T-helper 17 cell (primary cell): ENCODE results near the gene C1QTNF6. TPM values are rescaled to one million over a fixed set of nuclear protein-coding genes. Genes with fewer than 3 reads are reported as not detected.

Experiments
- ATAC-seq: fragments of 150-1000 bp; cut with Tn5 transposase; 2 replicates; pipeline ENCODE4 v1.10.0; 2021; ENCODE audit warnings: mild to moderate bottlenecking, moderate library complexity
- DNase-seq, 3 donors: peaks; one replicate each; pipeline versions ENCODE4 v3.0.0 to v3.0.0-alpha.2; 2020 to 2021
- H3K9me3 ChIP-seq: one replicate; pipeline ENCODE4 v1.7.0; 2013; ENCODE audit warnings: low read length, mild to moderate bottlenecking; ENCODE audit not compliant: control insufficient read depth, poor library complexity, severe bottlenecking
- H3K27ac Mint-ChIP-seq: one replicate; pipeline ENCODE4 v1.8.0; 2022; ENCODE audit warnings: mild to moderate bottlenecking, moderate library complexity, mixed read lengths
- H3K27me3 Mint-ChIP-seq: one replicate; pipeline ENCODE4 v1.8.0; 2022; ENCODE audit warnings: mixed read lengths
- H3K36me3 Mint-ChIP-seq: one replicate; pipeline ENCODE4 v1.8.0; 2022; ENCODE audit warnings: low read depth, mixed read lengths
- H3K4me1 Mint-ChIP-seq: one replicate; pipeline ENCODE4 v1.8.0; 2022; ENCODE audit warnings: mild to moderate bottlenecking, mixed read lengths
- H3K4me3 Mint-ChIP-seq: one replicate; pipeline ENCODE4 v1.8.0; 2022; ENCODE audit warnings: mild to moderate bottlenecking, moderate library complexity, mixed read lengths
- total RNA-seq, 4 donors: library from RNA in 2 of 4; stranded (reverse) in 2 of 4; gene quantifications; one replicate each; pipeline ENCODE4 v1.2.3 and lab custom pipeline; 2022 to 2026

The C1QTNF6 gene
- total RNA-seq, 2 donors from 2014 or later, result 11.2 to 11.8 TPM

DNA sequence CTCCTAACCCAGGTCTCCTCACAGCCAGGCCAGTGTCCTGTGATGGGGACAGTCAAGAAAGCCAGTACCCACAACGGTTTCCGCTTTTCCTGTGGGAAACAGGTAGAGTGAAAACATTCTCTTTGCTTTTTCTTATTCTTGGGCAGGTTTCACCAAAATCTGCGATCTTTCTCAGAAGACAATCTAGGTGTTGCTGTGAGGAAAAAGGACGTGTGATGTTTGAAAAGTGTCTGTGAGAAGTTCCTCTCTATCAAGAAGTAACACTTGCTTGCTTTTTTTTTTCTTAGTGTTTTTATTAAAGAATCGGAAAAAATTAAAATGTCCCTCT is 29.1 kb downstream of the C1QTNF6 start:
- ATAC-seq, result no peak
- peaks cover 31% of the 10 kb centered on the region for H3K4me1 Mint-ChIP-seq
- H3K9me3 ChIP-seq, result no peaks in the 10 kb centered on the region
- H3K4me3 Mint-ChIP-seq, result peak overlapping the region; percentile 41
- peak overlapping the region; percentile 80 for H3K27ac Mint-ChIP-seq
- H3K27me3 Mint-ChIP-seq, result no peaks in the 10 kb centered on the region
- no peak for DNase-seq
- H3K36me3 Mint-ChIP-seq, result no peaks in the 10 kb centered on the region

DNA sequence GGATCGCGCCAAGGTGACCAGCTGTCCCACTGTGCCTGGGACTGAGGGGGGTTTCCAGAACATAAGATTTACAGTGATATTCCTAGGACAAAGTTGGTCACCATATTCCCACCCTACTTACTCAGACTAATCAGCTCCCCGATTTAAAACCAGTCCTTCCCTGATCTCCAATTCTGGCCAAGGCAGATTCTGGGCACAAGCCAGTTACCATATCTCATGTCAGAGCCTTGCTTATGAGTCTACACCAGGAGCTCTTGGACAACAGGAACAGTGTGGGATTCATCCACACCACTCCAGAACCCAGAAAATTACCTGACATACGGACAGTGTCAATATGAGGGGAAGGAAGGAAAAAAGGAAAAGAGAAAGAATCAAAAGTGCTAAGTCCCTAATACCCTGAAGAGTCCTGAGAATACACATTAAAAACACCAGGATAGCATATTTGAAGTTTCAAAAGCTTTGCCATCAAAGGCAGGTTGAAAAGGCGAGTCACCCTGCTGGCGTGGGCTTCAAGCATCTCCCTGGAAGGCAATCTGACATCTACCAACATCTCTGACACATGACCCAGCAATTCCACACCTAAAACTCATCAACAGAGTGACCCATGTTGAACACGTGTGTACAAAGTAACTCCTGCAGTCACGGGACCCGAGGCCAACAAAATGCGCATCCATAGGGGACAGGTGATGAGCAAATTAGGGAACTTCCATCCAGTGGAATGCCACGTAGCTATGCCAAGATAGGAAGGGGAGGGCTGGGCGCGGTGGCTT is 30.3 kb downstream of the C1QTNF6 start:
- Mint-ChIP-seq H3K36me3 (no peaks in the 10 kb centered on the region), H3K4me1 (peaks cover 23% of the 10 kb centered on the region), H3K27me3 (no peaks in the 10 kb centered on the region), H3K27ac (peak overlapping the region; percentile 37), H3K4me3 (no peak overlapping the region)
- H3K9me3 ChIP-seq, result no peaks in the 10 kb centered on the region
- DNase-seq (no peak), ATAC-seq (no peak)

DNA sequence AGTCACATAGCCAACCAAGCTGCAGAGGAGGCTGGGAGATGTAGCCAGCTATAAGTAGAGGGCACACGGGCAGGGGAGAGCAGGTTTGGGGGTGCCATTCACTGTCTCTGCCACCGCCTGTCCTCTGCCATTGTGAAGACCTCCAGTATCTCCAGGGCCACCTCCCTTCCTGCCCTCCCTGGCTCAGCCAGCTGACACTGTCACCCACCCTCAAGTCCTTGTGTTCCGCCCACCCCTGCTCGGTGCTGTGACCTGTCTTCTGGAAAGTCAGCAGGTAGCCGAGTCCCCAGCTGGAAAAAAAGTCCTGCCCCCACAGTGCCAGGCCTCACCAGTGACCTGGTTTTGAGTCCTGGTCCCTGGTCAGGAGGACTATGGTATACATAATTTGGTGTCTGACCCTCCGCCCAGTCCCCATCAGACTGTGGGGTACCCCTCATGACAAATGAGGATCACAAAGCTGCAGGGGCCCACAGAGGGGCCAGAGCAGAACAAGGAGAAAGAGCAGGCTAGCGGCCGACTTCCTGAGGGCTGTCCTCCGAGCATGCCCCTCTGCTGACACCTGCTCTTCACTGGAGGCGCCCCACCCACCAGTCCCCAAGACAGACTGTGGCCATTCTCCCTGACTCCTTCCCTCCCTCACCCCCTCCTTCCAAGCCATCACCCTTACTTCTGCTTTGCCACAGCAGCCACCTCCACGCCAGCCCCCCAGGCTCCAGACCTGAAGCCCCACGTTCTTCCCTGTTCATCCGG is 31.2 kb downstream of the C1QTNF6 start:
- H3K9me3 ChIP-seq, result no peaks in the 10 kb centered on the region
- ATAC-seq (no peak), DNase-seq (no peak)
- H3K4me1 Mint-ChIP-seq, result peaks cover 15% of the 10 kb centered on the region
- H3K27ac Mint-ChIP-seq, result peak overlapping the region; percentile 37
- no peaks in the 10 kb centered on the region for H3K36me3 Mint-ChIP-seq
- H3K27me3 Mint-ChIP-seq, result no peaks in the 10 kb centered on the region
- H3K4me3 Mint-ChIP-seq, result no peak overlapping the region

DNA sequence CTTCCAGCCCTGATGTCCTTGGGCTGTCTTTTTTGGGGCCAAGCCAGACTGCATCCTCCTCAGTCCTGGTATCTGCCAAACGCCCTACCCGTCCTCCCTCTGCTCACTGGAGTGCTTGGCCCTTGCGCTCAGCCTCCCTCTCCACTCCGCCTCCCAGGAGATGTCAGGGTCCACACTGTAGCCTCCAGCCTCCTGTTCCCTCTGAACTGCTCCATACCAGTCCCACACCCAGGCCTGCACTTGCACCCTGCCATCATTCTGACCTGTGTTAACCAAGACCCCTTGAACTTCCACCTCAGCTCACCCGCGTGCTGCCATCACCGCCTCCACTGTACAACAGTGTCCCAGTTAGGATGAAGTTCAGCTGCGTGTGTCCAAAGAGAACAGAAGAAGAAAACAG is 32.1 kb downstream of the C1QTNF6 start:
- Mint-ChIP-seq H3K4me1 (peaks cover 17% of the 10 kb centered on the region), H3K27ac (peak overlapping the region; percentile 77), H3K4me3 (no peak overlapping the region), H3K36me3 (no peaks in the 10 kb centered on the region), H3K27me3 (no peaks in the 10 kb centered on the region)
- DNase-seq (no peak), ATAC-seq (no peak)
- H3K9me3 ChIP-seq, result no peaks in the 10 kb centered on the region

DNA sequence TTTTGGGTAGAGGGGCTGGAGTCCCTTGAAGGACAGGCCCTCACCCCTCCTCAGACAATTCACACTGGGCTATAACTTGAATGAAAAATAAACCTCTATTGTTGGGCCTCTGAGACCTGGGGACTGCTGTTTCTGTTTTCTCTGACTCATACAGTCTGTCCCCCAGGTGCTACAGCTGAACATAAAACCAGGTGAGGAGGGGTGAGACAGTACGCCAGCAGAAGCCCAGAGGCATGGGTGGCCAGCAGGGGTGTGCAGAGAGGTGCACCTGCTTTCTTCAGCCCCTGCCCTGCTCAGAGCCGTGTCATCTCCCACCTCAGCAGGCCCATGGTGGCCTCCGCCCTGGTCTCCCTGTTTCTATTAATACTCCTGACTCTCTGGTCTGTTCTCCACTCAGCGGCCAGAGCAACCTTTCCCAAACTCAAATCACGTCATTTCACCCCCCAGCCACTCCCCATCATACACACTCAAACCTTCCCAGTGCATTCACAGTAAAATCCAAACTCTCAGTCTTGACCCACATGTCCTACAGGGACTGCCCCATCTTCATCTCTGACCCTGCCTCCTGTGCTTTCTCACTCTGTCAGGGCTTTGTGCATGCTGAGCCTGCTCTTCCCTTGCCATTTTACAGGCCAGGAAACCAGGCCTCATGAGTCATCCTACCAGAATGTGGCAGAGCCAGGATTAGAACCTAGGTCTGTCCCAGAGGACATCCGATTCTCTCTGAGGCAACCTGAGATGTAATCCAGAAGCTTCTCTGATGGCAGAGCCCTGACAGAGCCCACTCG is 32.9 kb downstream of the C1QTNF6 start:
- H3K4me3 Mint-ChIP-seq, result no peak overlapping the region
- H3K4me1 Mint-ChIP-seq, result peaks cover 21% of the 10 kb centered on the region
- peak overlapping the region; percentile 29 for H3K27ac Mint-ChIP-seq
- no peak for ATAC-seq
- no peaks in the 10 kb centered on the region for H3K36me3 Mint-ChIP-seq
- no peak for DNase-seq
- no peaks in the 10 kb centered on the region for H3K27me3 Mint-ChIP-seq
- H3K9me3 ChIP-seq, result no peaks in the 10 kb centered on the region

DNA sequence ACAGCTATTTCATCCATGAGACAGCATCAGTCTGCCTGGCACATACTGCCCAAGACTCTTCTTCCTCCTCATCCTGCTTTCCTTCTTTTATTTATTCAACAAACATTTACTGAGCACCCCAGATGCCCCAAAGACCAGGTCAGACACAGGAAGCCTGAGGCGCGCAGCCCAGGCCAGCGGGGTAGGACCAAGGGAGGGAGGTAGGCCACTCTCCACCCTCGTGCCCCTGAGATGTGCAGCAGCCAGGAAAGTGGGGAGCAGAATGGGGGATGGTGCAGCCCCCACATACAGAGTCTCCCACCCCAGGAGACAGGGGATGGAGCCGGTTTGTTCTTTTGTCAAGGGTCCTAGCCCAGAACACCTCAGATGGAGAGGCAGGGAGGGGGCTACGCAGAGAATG is 34.1 kb downstream of the C1QTNF6 start:
- Mint-ChIP-seq H3K27me3 (no peaks in the 10 kb centered on the region), H3K4me3 (no peak overlapping the region), H3K4me1 (peaks cover 22% of the 10 kb centered on the region), H3K27ac (peak overlapping the region; percentile 29), H3K36me3 (peaks cover 2% of the 10 kb centered on the region)
- ATAC-seq (no peak), DNase-seq (no peak)
- no peaks in the 10 kb centered on the region for H3K9me3 ChIP-seq

DNA sequence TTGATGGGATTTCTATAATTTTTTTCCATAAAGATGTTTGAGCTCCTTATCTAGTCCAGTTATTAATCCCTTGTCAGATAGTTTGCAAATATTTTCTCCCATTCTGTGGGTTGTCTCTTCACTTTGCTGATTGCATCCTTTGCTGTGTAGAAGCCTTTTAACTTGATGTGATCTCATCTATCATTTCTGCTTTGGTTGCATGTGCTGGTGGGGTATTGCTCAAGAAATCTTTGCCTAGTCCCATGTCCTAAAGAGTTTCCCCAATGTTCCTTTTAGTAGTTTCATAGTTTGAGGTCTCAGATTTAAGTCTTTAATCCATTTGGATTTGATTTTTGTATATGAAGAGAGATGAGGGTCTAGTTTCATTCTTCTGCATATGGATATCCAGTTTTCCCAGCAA is 36.6 kb downstream of the C1QTNF6 start:
- Mint-ChIP-seq H3K4me1 (peaks cover 39% of the 10 kb centered on the region), H3K27ac (peak overlapping the region; percentile 93), H3K36me3 (peaks cover 2% of the 10 kb centered on the region)

DNA sequence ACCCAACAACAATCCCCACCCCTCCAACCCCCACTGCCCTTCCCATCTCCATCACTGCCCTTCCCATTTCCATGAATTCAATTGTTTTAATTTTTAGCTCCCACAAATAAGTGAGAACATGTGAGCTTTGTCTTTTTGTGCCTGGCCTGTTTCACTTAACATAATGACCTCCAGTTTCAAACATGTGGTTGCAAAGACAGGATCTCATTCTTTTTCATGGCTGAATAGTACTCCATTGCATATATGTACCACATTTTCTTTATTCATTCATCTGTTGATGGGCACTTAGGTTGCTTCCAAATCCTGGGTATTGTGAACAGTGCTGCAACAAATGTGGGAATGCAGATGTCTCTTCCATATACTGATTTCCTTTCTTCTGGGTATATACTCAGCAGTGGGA is 37.3 kb downstream of the C1QTNF6 start:
- Mint-ChIP-seq H3K27ac (peak overlapping the region; percentile 93), H3K36me3 (peaks cover 2% of the 10 kb centered on the region), H3K27me3 (no peaks in the 10 kb centered on the region), H3K4me3 (peak overlapping the region; percentile 51), H3K4me1 (peaks cover 43% of the 10 kb centered on the region)
- DNase-seq (no peak), ATAC-seq (no peak)
- no peaks in the 10 kb centered on the region for H3K9me3 ChIP-seq

More for the DNA sequence above, 36.6 kb downstream of the C1QTNF6 start:
- Mint-ChIP-seq H3K4me3 (no peak overlapping the region), H3K27me3 (no peaks in the 10 kb centered on the region)
- no peak for ATAC-seq
- H3K9me3 ChIP-seq, result no peaks in the 10 kb centered on the region
- DNase-seq, result no peak

DNA sequence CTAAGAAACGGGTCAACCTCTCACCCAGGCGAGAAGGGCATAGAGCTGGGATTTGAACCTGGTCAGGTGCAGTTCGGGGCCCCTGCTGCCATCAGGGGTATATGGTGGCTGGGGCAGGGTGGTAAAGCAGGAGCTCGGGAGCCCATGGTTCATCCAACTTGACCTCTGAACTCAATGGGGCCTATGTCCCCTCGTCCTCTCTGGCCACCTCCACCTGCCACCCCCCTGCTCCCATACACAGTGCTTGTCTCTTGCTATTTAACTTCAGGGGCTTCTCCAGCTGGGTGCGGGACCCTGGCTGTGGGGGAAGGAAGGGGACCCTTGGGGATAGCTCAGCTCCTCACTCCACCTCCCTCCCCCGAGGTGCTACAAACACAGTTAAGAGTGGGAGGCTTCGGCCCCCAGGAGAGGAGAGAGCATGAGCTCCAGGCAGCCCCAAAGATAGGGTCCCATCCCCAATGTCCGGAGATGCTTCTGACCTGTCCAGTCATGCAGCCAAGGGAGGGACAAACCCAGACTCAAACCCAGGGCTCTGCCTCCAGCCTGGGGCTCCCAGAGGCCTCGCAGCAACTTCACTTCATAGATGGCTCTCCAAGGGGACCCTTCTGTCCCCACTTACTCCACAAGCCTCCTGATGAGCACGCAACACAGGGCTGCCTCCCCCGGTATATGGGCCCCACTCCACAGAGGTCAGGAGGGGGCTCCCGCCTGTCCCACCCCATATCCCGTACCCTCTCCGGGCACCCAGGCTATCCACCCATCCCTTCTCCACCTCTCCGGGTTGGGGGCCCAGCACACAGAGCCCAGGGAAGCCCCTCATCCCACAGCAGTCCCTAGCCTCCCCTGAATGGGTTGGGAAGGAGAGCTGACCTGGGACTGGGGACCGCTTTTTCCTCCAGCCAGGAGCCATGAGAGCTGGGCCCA is 39.0 kb downstream of the C1QTNF6 start:
- H3K36me3 Mint-ChIP-seq, result peaks cover 2% of the 10 kb centered on the region
- no peak for DNase-seq
- no peaks in the 10 kb centered on the region for H3K9me3 ChIP-seq
- no peaks in the 10 kb centered on the region for H3K27me3 Mint-ChIP-seq
- peaks cover 47% of the 10 kb centered on the region for H3K4me1 Mint-ChIP-seq
- H3K4me3 Mint-ChIP-seq, result peak overlapping the region; percentile 94
- H3K27ac Mint-ChIP-seq, result peak overlapping the region; percentile 93
- no peak for ATAC-seq

DNA sequence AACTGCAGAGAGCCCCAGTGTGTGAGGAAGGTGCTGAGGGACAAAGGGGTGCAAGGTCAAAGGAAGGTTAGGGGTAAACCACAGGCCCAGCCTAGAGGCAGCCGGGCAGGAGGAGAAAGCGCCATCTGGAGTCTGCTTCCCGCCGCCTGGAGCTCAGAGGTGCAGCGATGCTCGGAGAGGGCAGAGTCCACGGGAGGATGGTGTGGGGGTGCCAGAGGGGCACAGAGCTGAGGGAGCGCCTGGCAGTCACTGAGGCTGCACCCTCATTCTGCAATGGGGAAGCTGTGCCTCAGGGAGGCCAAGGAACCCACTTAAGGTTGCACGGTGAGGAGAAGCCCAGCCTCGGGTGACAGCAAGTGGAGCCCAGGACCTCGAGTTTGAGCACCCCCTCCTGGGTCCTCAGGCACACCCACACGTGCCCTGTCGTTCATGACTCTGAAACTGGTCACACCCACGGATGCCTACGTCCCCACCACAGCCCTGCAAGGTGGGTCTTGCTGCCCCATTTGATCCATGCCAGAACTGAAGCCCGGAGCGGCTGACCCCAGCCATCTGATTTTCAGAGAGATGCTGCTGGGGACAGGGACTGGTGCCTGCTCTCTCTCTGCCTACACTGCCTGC is 39.9 kb downstream of the C1QTNF6 start:
- Mint-ChIP-seq H3K4me1 (peaks cover 50% of the 10 kb centered on the region), H3K4me3 (peak overlapping the region; percentile 94), H3K27ac (peak overlapping the region; percentile 93), H3K27me3 (no peaks in the 10 kb centered on the region), H3K36me3 (peaks cover 2% of the 10 kb centered on the region)
- H3K9me3 ChIP-seq, result no peaks in the 10 kb centered on the region
- ATAC-seq (peak; percentile 22), DNase-seq (peak in 1 of 3 donors; percentile 21)

DNA sequence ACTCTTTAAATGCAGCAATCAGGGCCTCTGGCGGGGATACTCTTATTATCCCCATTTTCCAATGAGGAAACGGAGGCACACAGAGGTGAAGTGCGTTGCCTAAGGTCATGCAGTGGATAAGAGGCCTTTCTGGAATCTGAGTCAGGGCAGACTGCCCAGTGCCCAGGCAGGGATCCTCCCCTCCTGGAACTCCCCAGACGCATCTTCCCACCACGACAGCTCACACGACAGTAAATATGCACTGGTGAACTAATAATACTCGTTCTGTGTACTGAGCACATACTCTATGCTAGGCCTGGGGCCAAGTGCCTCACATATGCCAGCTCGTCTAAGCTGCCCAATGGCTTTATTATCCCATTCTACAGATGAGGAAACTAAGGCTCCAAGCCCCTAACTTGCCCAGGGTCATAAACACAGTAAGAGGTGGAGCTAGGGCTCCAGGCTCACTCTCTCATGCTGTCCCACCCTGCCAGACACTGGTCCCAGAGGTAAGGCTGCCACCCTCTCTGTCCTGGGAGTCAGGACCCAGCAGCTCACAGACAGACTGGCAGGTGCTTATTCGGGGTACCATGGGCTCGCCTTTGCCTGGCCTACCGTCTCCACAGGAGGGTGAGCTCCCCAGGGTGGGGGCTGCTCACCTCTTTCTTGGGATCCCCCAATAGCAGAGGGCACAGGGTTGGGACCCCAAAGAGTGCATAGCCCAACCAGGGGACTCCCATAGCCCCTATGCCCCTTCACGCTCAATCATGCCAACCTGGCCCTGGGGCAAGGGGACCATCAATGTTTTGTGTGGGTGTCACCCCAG is 40.7 kb downstream of the C1QTNF6 start:
- H3K9me3 ChIP-seq, result no peaks in the 10 kb centered on the region
- H3K36me3 Mint-ChIP-seq, result peaks cover 2% of the 10 kb centered on the region
- no peaks in the 10 kb centered on the region for H3K27me3 Mint-ChIP-seq
- H3K4me1 Mint-ChIP-seq, result peaks cover 56% of the 10 kb centered on the region
- H3K27ac Mint-ChIP-seq, result peak overlapping the region; percentile 93
- DNase-seq (no peak), ATAC-seq (peak; percentile 19)
- peak overlapping the region; percentile 94 for H3K4me3 Mint-ChIP-seq
